CD4-positive, alpha-beta memory T cell (primary cell): ENCODE results near the gene RNU5D-1. TPM values are rescaled to one million over a fixed set of nuclear protein-coding genes. Genes with fewer than 3 reads are reported as not detected.
A peak's percentile ranks its signal among the peaks of the same experiment; 100 is the strongest.

Experiments used
- CTCF ChIA-PET: fragments of 350-600 bp; sonication (Branson Sonifier 250); formaldehyde crosslinking; loops from one replicate; lab custom pipeline; 2021; ENCODE audit warnings: inconsistent platforms; ENCODE audit not compliant: partially characterized antibody; lab: Charles Lee
- POLR2A ChIA-PET: fragments of 350-600 bp; sonication (Branson Sonifier 250); formaldehyde crosslinking; loops from one replicate; lab custom pipeline; 2021; ENCODE audit not compliant: partially characterized antibody; lab: Charles Lee
- DNase-seq, 5 donors: peaks; one replicate each; pipeline versions ENCODE4 v3.0.0 to v3.0.0-alpha.2; 2020 to 2022; ENCODE audit warnings: mixed read lengths in 1 of 5
- H3K27ac ChIP-seq: one replicate; pipeline ENCODE4 v1.7.0; 2013; ENCODE audit warnings: low read depth, low read length
- H3K27me3 ChIP-seq: 2 replicates; pipeline ENCODE4 v1.7.0; 2013; ENCODE audit warnings: mild to moderate bottlenecking, low read length, moderate library complexity; ENCODE audit not compliant: insufficient read depth
- H3K36me3 ChIP-seq: 2 replicates; pipeline ENCODE4 v1.7.0; 2013; ENCODE audit warnings: mild to moderate bottlenecking, low read length, moderate library complexity; ENCODE audit not compliant: insufficient read depth
- H3K4me1 ChIP-seq: 2 replicates; pipeline ENCODE4 v1.7.0; 2013; ENCODE audit warnings: mild to moderate bottlenecking, low read length, moderate library complexity; ENCODE audit not compliant: insufficient read depth
- H3K4me3 ChIP-seq, 2 donors: one replicate each; pipeline ENCODE4 v1.7.0; 2013; ENCODE audit warnings: low read length in 2 of 2, mild to moderate bottlenecking in 1 of 2
- H3K9me3 ChIP-seq, 2 donors: one replicate each; pipeline ENCODE4 v1.7.0; 2013; ENCODE audit warnings: low read length in 2 of 2, control low read depth in 1 of 2; ENCODE audit not compliant: control insufficient read depth in 1 of 2
- H3K27ac Mint-ChIP-seq, 7 donors: one replicate each; pipeline ENCODE4 v1.8.0; 2020 to 2021; ENCODE audit warnings: mixed read lengths in 7 of 7, mild to moderate bottlenecking in 6 of 7, inconsistent platforms in 3 of 7, moderate library complexity in 3 of 7
- H3K27me3 Mint-ChIP-seq, 2 donors: one replicate each; pipeline ENCODE4 v1.8.0; 2020 to 2021; ENCODE audit warnings: mixed read lengths in 2 of 2
- H3K36me3 Mint-ChIP-seq, 2 donors: one replicate each; pipeline ENCODE4 v1.8.0; 2020 to 2021; ENCODE audit warnings: mixed read lengths in 2 of 2, inconsistent platforms in 1 of 2, mild to moderate bottlenecking in 1 of 2
- H3K4me1 Mint-ChIP-seq, 4 donors: one replicate each; pipeline ENCODE4 v1.8.0; 2020 to 2021; ENCODE audit warnings: mixed read lengths in 4 of 4, mild to moderate bottlenecking in 1 of 4
- H3K4me3 Mint-ChIP-seq, 8 donors: one replicate each; pipeline ENCODE4 v1.8.0; 2020 to 2021; ENCODE audit warnings: mixed read lengths in 8 of 8, mild to moderate bottlenecking in 7 of 8, moderate library complexity in 6 of 8, inconsistent platforms in 3 of 8
- H3K9me3 Mint-ChIP-seq, 8 donors: one replicate each; pipeline ENCODE4 v1.8.0; 2020 to 2021; ENCODE audit warnings: mixed read lengths in 8 of 8, mild to moderate bottlenecking in 5 of 8, inconsistent platforms in 3 of 8, moderate library complexity in 1 of 8
- intact Hi-C: fragments of 100-400 bp; cut with micrococcal nuclease; formaldehyde crosslinking; loops from one replicate; pipeline ENCODE4 v1.15.1; 2023
- polyA plus RNA-seq, 2 donors: library from polyadenylated mRNA; unstranded; fragments of 300-500 nt; fragmentation: Illumina TruSeq; gene quantifications; one replicate each; pipeline ENCODE4 v1.2.3, GENCODE V29; 2021
- total RNA-seq, 2 experiments: library from RNA; stranded (reverse); gene quantifications; one replicate each; pipeline ENCODE4 v1.2.3, GENCODE V29; 2021

Gene RNU5D-1
- total and polyA plus RNA-seq, 4 experiments from 2014 or later = not detected

- H3K4me1 Mint-ChIP-seq = peaks cover 4 to 19% (median 11%) of the 10 kb centered on the region in 4 donors
- intact Hi-C loops = no loop called here
- Histone ChIP-seq H3K4me3 (no peak overlapping the region), H3K9me3 (no peaks in the 10 kb centered on the region), H3K36me3 (no peaks in the 10 kb centered on the region), H3K27ac (no peak overlapping the region), H3K27me3 (no peaks in the 10 kb centered on the region), H3K4me1 (peaks cover 12% of the 10 kb centered on the region)
- ChIA-PET POLR2A (interaction anchor here (0.8 to 2.3 kb wide), 8 partner anchors 17 to 804 kb away, joined by 3 to 15 read pairs (median 4); partner anchors contain the start of genes ARMH1, CCDC163, MMACHC and RPS8), CTCF (interaction anchor here (1.0 to 2.9 kb wide), 10 partner anchors 9 to 44 kb away, joined by 3 to 13 read pairs (median 4); partner anchors contain the start of genes ARMH1, RNU5D-1 and TMEM53)
- H3K4me3 Mint-ChIP-seq = no peak overlapping the region
- peaks cover 0 to 2% (median 0%) of the 10 kb centered on the region in 8 donors for H3K9me3 Mint-ChIP-seq
- H3K27ac Mint-ChIP-seq = peak overlapping the region in 3 of 7 donors; percentile 17 to 57 (median 29)
- no peaks in the 10 kb centered on the region for H3K36me3 Mint-ChIP-seq
- DNase-seq = no peak
- H3K27me3 Mint-ChIP-seq = peaks cover 0 to 3% of the 10 kb centered on the region in 2 donors
Measured at GRCh38 chr1:44696101-44696500, 34.9 kb downstream of the RNU5D-1 start.

- H3K36me3 ChIP-seq = no peaks in the 10 kb centered on the region
- H3K4me3 ChIP-seq = no peak overlapping the region
- Mint-ChIP-seq H3K27ac (peak overlapping the region in 1 of 7 donors; percentile 17), H3K4me1 (peaks cover 4 to 19% (median 11%) of the 10 kb centered on the region in 4 donors), H3K4me3 (no peak overlapping the region), H3K27me3 (peaks cover 0 to 3% of the 10 kb centered on the region in 2 donors), H3K9me3 (peaks cover 0 to 2% (median 0%) of the 10 kb centered on the region in 8 donors), H3K36me3 (no peaks in the 10 kb centered on the region)
- intact Hi-C loops = no loop called here
- H3K27me3 ChIP-seq = no peaks in the 10 kb centered on the region
- peaks cover 12% of the 10 kb centered on the region for H3K4me1 ChIP-seq
- CTCF ChIA-PET = interaction anchor here (1.6 to 2.9 kb wide), 3 partner anchors 9 to 22 kb away, joined by 5 to 13 read pairs (median 6); no protein-coding TSS in a partner anchor
- POLR2A ChIA-PET = interaction anchor here (2.3 kb wide), 1 partner anchor 21 kb away, joined by 12 read pairs; the partner anchor contains the start of genes ARMH1 and TMEM53
- DNase-seq = no peak
- no peaks in the 10 kb centered on the region for H3K9me3 ChIP-seq
- H3K27ac ChIP-seq = no peak overlapping the region
Measured at GRCh38 chr1:44695671-44696070, 35.3 kb downstream of the RNU5D-1 start.

GRCh38 chr1:44694863-44695478 is 36.0 kb downstream of the RNU5D-1 start:
- Mint-ChIP-seq H3K27ac (no peak overlapping the region), H3K4me3 (no peak overlapping the region), H3K36me3 (no peaks in the 10 kb centered on the region), H3K9me3 (peaks cover 0 to 2% (median 0%) of the 10 kb centered on the region in 8 donors), H3K4me1 (peaks cover 4 to 19% (median 11%) of the 10 kb centered on the region in 4 donors), H3K27me3 (peaks cover 0 to 3% of the 10 kb centered on the region in 2 donors)
- no peaks in the 10 kb centered on the region for H3K36me3 ChIP-seq
- H3K27ac ChIP-seq = no peak overlapping the region
- DNase-seq = no peak
- no peaks in the 10 kb centered on the region for H3K27me3 ChIP-seq
- no peaks in the 10 kb centered on the region for H3K9me3 ChIP-seq
- peaks cover 12% of the 10 kb centered on the region for H3K4me1 ChIP-seq
- intact Hi-C loops = no loop called here
- no peak overlapping the region for H3K4me3 ChIP-seq
- POLR2A ChIA-PET = interaction anchor here (2.3 kb wide), 1 partner anchor 20 kb away, joined by 12 read pairs; the partner anchor contains the start of genes ARMH1 and TMEM53
- CTCF ChIA-PET = interaction anchor here (1.6 to 2.9 kb wide), 2 partner anchors 8 to 12 kb away, joined by 5 to 13 read pairs; no protein-coding TSS in a partner anchor

- DNase-seq = no peak
- POLR2A ChIA-PET = no interaction called here
- Mint-ChIP-seq H3K4me1 (peaks cover 4 to 19% (median 11%) of the 10 kb centered on the region in 4 donors), H3K9me3 (peaks cover 0 to 2% (median 0%) of the 10 kb centered on the region in 8 donors), H3K27ac (peak overlapping the region in 1 of 7 donors; percentile 1), H3K36me3 (no peaks in the 10 kb centered on the region), H3K4me3 (no peak overlapping the region), H3K27me3 (peaks cover 0 to 3% of the 10 kb centered on the region in 2 donors)
- no peaks in the 10 kb centered on the region for H3K36me3 ChIP-seq
- H3K27me3 ChIP-seq = no peaks in the 10 kb centered on the region
- peaks cover 12% of the 10 kb centered on the region for H3K4me1 ChIP-seq
- no peak overlapping the region for H3K4me3 ChIP-seq
- CTCF ChIA-PET = no interaction called here
- no peak overlapping the region for H3K27ac ChIP-seq
- H3K9me3 ChIP-seq = no peaks in the 10 kb centered on the region
- intact Hi-C loops = no loop called here
Measured at GRCh38 chr1:44693900-44694299, 37.1 kb downstream of the RNU5D-1 start.

- H3K9me3 ChIP-seq = no peaks in the 10 kb centered on the region
- ChIA-PET POLR2A (no interaction called here), CTCF (no interaction called here)
- Mint-ChIP-seq H3K27me3 (peaks cover 0 to 3% of the 10 kb centered on the region in 2 donors), H3K9me3 (peaks cover 0 to 2% (median 0%) of the 10 kb centered on the region in 8 donors), H3K27ac (no peak overlapping the region), H3K4me1 (peaks cover 4 to 19% (median 11%) of the 10 kb centered on the region in 4 donors), H3K36me3 (no peaks in the 10 kb centered on the region), H3K4me3 (no peak overlapping the region)
- peaks cover 12% of the 10 kb centered on the region for H3K4me1 ChIP-seq
- no peak for DNase-seq
- no peak overlapping the region for H3K4me3 ChIP-seq
- no peaks in the 10 kb centered on the region for H3K27me3 ChIP-seq
- intact Hi-C loops = no loop called here
- H3K36me3 ChIP-seq = no peaks in the 10 kb centered on the region
- no peak overlapping the region for H3K27ac ChIP-seq
Measured at GRCh38 chr1:44693159-44693558, 37.8 kb downstream of the RNU5D-1 start.

- Histone ChIP-seq H3K4me3 (no peak overlapping the region), H3K36me3 (no peaks in the 10 kb centered on the region), H3K4me1 (no peaks in the 10 kb centered on the region), H3K27me3 (no peaks in the 10 kb centered on the region), H3K27ac (no peak overlapping the region), H3K9me3 (no peaks in the 10 kb centered on the region)
- ChIA-PET CTCF (no interaction called here), POLR2A (no interaction called here)
- Mint-ChIP-seq H3K36me3 (no peaks in the 10 kb centered on the region), H3K4me3 (no peak overlapping the region), H3K27me3 (peaks cover 0 to 3% of the 10 kb centered on the region in 2 donors), H3K27ac (no peak overlapping the region), H3K9me3 (peaks cover 0 to 2% (median 0%) of the 10 kb centered on the region in 8 donors), H3K4me1 (peaks cover 0 to 1% (median 0%) of the 10 kb centered on the region in 4 donors)
- intact Hi-C loops = no loop called here
- no peak for DNase-seq
Measured at GRCh38 chr1:44689447-44689765, 41.6 kb downstream of the RNU5D-1 start.

GRCh38 chr1:44688760-44689446 is 42.1 kb downstream of the RNU5D-1 start:
- H3K4me3 ChIP-seq = no peak overlapping the region
- H3K4me1 ChIP-seq = no peaks in the 10 kb centered on the region
- ChIA-PET POLR2A (no interaction called here), CTCF (interaction anchor here (1.2 kb wide), 1 partner anchor 38 kb away, joined by 3 read pairs; no protein-coding TSS in a partner anchor)
- Mint-ChIP-seq H3K27ac (no peak overlapping the region), H3K4me3 (no peak overlapping the region), H3K4me1 (peaks cover 0 to 1% (median 0%) of the 10 kb centered on the region in 4 donors), H3K27me3 (peaks cover 0 to 3% of the 10 kb centered on the region in 2 donors), H3K9me3 (peaks cover 0 to 2% (median 0%) of the 10 kb centered on the region in 8 donors), H3K36me3 (no peaks in the 10 kb centered on the region)
- H3K36me3 ChIP-seq = no peaks in the 10 kb centered on the region
- H3K9me3 ChIP-seq = no peaks in the 10 kb centered on the region
- no peak for DNase-seq
- intact Hi-C loops = no loop called here
- no peaks in the 10 kb centered on the region for H3K27me3 ChIP-seq
- H3K27ac ChIP-seq = no peak overlapping the region
